ENCODE measurements around the gene MPL.
"Not testable (repeated sequence)": the region's sequence is repeated elsewhere in the genome, so short reads cannot be mapped to it uniquely, and the experiment has no call there.

Gene MPL

GRCh38 chr1:43363283-43363934 is 25.8 kb downstream of the MPL start:
- TF ChIP-seq POLR2AphosphoS5 (IDR thresholded peaks at IDR 0.05; ENCODE audit: low read depth, low read length): no peak
- no peak for TF ChIP-seq TAF1 (IDR thresholded peaks at IDR 0.05; ENCODE audit: borderline replicate concordance, low read depth, low read length)
- no peak for TF ChIP-seq POLR2A (IDR thresholded peaks at IDR 0.05; ENCODE audit: low read depth, low read length)
- DNase-seq (ENCODE audit: insufficient read length) (no peak), FAIRE-seq (no peak)

GRCh38 chr1:43363935-43364525 is 26.4 kb downstream of the MPL start:
- TF ChIP-seq TAF1 (IDR thresholded peaks at IDR 0.05; ENCODE audit: borderline replicate concordance, low read depth, low read length) (no peak), POLR2A (IDR thresholded peaks at IDR 0.05; ENCODE audit: low read depth, low read length) (no peak; the same call in 1 of the 2 replicates), POLR2AphosphoS5 (IDR thresholded peaks at IDR 0.05; ENCODE audit: low read depth, low read length) (no peak)
- no peak for DNase-seq (ENCODE audit: insufficient read length)
- no peak for FAIRE-seq

GRCh38 chr1:43365678-43366077 is 28.1 kb downstream of the MPL start:
- TF ChIP-seq POLR2AphosphoS5 (IDR thresholded peaks at IDR 0.05; ENCODE audit: low read depth, low read length): no peak
- no peak for TF ChIP-seq POLR2A (IDR thresholded peaks at IDR 0.05; ENCODE audit: low read depth, low read length)
- no peak for TF ChIP-seq TAF1 (IDR thresholded peaks at IDR 0.05; ENCODE audit: borderline replicate concordance, low read depth, low read length)
- FAIRE-seq: no peak
- DNase-seq (ENCODE audit: insufficient read length): no peak

- TF ChIP-seq TAF1 (IDR thresholded peaks at IDR 0.05; ENCODE audit: borderline replicate concordance, low read depth, low read length): no peak
- TF ChIP-seq POLR2A (IDR thresholded peaks at IDR 0.05; ENCODE audit: low read depth, low read length): no peak
- no peak for TF ChIP-seq POLR2AphosphoS5 (IDR thresholded peaks at IDR 0.05; ENCODE audit: low read depth, low read length)
- DNase-seq (ENCODE audit: insufficient read length) (no peak), FAIRE-seq (no peak)
These were observed 28.6 kb downstream of the MPL start for GRCh38 chr1:43366179-43366578.

GRCh38 chr1:43366601-43367025 is 29.0 kb downstream of the MPL start:
- FAIRE-seq (no peak), DNase-seq (ENCODE audit: insufficient read length) (no peak)
- TF ChIP-seq POLR2A (IDR thresholded peaks at IDR 0.05; ENCODE audit: low read depth, low read length) (0 out of 2 replicates have a peak, but pooled peaks have one; percentile 15), TAF1 (IDR thresholded peaks at IDR 0.05; ENCODE audit: borderline replicate concordance, low read depth, low read length) (no peak)

- DNase-seq (ENCODE audit: insufficient read length) (peak; percentile 46), FAIRE-seq (peak; percentile 65)
- TF ChIP-seq POLR2AphosphoS5 (IDR thresholded peaks at IDR 0.05; ENCODE audit: low read depth, low read length): no peak; the same call in 1 of the 2 replicates
- no peak for TF ChIP-seq POLR2A (IDR thresholded peaks at IDR 0.05; ENCODE audit: low read depth, low read length)
- no peak for TF ChIP-seq TAF1 (IDR thresholded peaks at IDR 0.05; ENCODE audit: borderline replicate concordance, low read depth, low read length)
These were observed 29.6 kb downstream of the MPL start for GRCh38 chr1:43367026-43367903.

GRCh38 chr1:43367904-43368645 is 30.5 kb downstream of the MPL start, which contains the start of gene ELOVL1:
ELOVL1 (minus strand) TSS chr1:43368011; CDS start chr1:43365609, 2,402 bp downstream.
- FAIRE-seq (peak; percentile 97), DNase-seq (ENCODE audit: insufficient read length) (peak; percentile 98)
- TF ChIP-seq POLR2AphosphoS5 (IDR thresholded peaks at IDR 0.05; ENCODE audit: low read depth, low read length): peak; percentile 86
- peak; percentile 88; the same call in 1 of the 2 replicates for TF ChIP-seq TAF1 (IDR thresholded peaks at IDR 0.05; ENCODE audit: borderline replicate concordance, low read depth, low read length)
- TF ChIP-seq POLR2A (IDR thresholded peaks at IDR 0.05; ENCODE audit: low read depth, low read length): peak; percentile 91

GRCh38 chr1:43368646-43369020 is 31.0 kb downstream of the MPL start:
- FAIRE-seq (peak; percentile 53), DNase-seq (ENCODE audit: insufficient read length) (no peak)
- no peak for TF ChIP-seq TAF1 (IDR thresholded peaks at IDR 0.05; ENCODE audit: borderline replicate concordance, low read depth, low read length)
- no peak for TF ChIP-seq POLR2AphosphoS5 (IDR thresholded peaks at IDR 0.05; ENCODE audit: low read depth, low read length)
- TF ChIP-seq POLR2A (IDR thresholded peaks at IDR 0.05; ENCODE audit: low read depth, low read length): no peak

GRCh38 chr1:43369779-43370178 is 32.2 kb downstream of the MPL start:
- not testable (repeated sequence) for DNase-seq (ENCODE audit: insufficient read length); FAIRE-seq

- TF ChIP-seq TAF1 (IDR thresholded peaks at IDR 0.05; ENCODE audit: borderline replicate concordance, low read depth, low read length): no peak
- TF ChIP-seq POLR2A (IDR thresholded peaks at IDR 0.05; ENCODE audit: low read depth, low read length): no peak
- no peak for TF ChIP-seq POLR2AphosphoS5 (IDR thresholded peaks at IDR 0.05; ENCODE audit: low read depth, low read length)
- no peak for DNase-seq (ENCODE audit: insufficient read length)
- FAIRE-seq: no peak
These were observed 32.9 kb downstream of the MPL start for GRCh38 chr1:43370564-43370963.

GRCh38 chr1:43372172-43372571 is 34.6 kb downstream of the MPL start:
- FAIRE-seq: no peak
- DNase-seq (ENCODE audit: insufficient read length): no peak
- TF ChIP-seq POLR2A (IDR thresholded peaks at IDR 0.05; ENCODE audit: low read depth, low read length) (no peak), TAF1 (IDR thresholded peaks at IDR 0.05; ENCODE audit: borderline replicate concordance, low read depth, low read length) (no peak), POLR2AphosphoS5 (IDR thresholded peaks at IDR 0.05; ENCODE audit: low read depth, low read length) (no peak)
